Coronary artery (tissue), 2 donors: ENCODE data around the gene ATXN7.
A peak's percentile ranks its signal among the peaks of the same experiment; 100 is the strongest.

ENCODE experiments used
- DNase-seq: peaks from one replicate; pipeline ENCODE4 v3.0.0-alpha.2; 2017; ENCODE audit warnings: low spot score
- H3K27ac ChIP-seq, 2 donors: fragments of 200-600 bp; sonication (generic); one replicate each; pipeline ENCODE4 v1.5.1; 2016 to 2019
- H3K4me3 ChIP-seq: fragments of 200-600 bp; sonication (generic); 2 replicates; pipeline ENCODE4 v1.5.1; 2016; ENCODE audit warnings: mild to moderate bottlenecking, moderate library complexity
- CTCF ChIP-seq: fragments of 200-600 bp; sonication (generic); IDR thresholded peaks from one replicate; pipeline ENCODE4 v1.5.1; 2019; ENCODE audit warnings: antibody characterized with exemption

ATXN7 gene, protein sequence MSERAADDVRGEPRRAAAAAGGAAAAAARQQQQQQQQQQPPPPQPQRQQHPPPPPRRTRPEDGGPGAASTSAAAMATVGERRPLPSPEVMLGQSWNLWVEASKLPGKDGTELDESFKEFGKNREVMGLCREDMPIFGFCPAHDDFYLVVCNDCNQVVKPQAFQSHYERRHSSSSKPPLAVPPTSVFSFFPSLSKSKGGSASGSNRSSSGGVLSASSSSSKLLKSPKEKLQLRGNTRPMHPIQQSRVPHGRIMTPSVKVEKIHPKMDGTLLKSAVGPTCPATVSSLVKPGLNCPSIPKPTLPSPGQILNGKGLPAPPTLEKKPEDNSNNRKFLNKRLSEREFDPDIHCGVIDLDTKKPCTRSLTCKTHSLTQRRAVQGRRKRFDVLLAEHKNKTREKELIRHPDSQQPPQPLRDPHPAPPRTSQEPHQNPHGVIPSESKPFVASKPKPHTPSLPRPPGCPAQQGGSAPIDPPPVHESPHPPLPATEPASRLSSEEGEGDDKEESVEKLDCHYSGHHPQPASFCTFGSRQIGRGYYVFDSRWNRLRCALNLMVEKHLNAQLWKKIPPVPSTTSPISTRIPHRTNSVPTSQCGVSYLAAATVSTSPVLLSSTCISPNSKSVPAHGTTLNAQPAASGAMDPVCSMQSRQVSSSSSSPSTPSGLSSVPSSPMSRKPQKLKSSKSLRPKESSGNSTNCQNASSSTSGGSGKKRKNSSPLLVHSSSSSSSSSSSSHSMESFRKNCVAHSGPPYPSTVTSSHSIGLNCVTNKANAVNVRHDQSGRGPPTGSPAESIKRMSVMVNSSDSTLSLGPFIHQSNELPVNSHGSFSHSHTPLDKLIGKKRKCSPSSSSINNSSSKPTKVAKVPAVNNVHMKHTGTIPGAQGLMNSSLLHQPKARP

DNA sequence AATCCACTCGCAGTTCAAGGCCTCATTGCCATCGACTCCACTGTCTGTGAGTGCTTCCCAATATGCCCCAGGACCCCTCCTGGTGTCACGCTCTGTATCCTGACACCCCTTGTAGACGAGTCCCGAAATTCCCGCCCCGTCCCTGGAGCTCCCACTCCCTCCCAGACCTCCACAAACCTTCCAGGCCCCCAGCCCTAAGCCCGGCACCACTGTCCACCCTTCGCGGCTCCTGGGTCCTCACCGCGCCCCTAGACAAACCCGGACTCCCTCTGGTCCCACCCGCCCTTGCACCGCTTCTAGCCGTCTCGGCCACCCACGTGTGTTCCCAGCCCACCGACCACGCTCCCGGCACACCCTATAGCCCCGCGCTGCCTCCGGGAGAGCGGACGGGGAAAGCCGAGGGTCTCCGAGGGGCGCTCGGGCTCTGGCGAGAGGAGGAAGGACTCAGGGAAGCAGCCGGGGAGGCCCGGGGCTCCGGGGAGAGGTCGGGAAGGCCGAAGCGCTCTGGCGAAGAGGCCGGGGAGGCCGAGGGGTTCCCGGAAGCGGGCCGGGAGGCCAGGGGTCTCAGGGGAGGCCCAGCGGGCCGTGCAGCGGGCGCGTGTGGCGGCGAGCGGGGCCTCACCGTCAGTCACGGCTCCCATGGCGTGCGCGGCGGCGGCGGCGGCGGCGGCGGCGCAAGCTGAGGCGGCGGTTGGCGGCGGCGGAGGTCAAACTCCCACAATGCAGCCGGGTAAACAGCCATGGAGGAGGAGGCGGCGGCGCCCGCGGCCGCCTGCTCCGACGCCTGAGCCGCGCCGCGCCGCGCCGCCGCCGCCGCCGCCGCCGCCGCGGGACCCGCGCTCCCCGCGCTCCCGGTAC is at the start of gene ATXN7, which contains the start of gene THOC7:
Gene ATXN7 (plus strand): TSS at position 718 of the 858 bp plus-strand sequence. CDS start 48,732 bp downstream, outside the sequence.
Gene THOC7 (minus strand): TSS at position 656 of the 858 bp plus-strand sequence. CDS start 15 bp downstream, at position 641.
- peak; percentile 86 for DNase-seq
- Histone ChIP-seq H3K27ac (peak within 1 kb of the TSS; percentile 82 to 87), H3K4me3 (peak within 1 kb of the TSS; percentile 88)
- TF ChIP-seq CTCF = no peak

- no peak for TF ChIP-seq CTCF
- DNase-seq = no peak
- no peak overlapping the region for H3K27ac ChIP-seq
Observed at GRCh38 chr3:63814237-63814636, 49.4 kb upstream of the ATXN7 start.

GRCh38 chr3:63817225-63817624 is 46.4 kb upstream of the ATXN7 start:
- no peak overlapping the region for H3K4me3 ChIP-seq
- no peak for DNase-seq
- H3K27ac ChIP-seq = no peak overlapping the region
- no peak for TF ChIP-seq CTCF

More at GRCh38 chr3:63814237-63814636, 49.4 kb upstream of the ATXN7 start:
- H3K4me3 ChIP-seq = no peak overlapping the region

- DNase-seq = no peak
- Histone ChIP-seq H3K4me3 (no peak overlapping the region), H3K27ac (no peak overlapping the region)
- TF ChIP-seq CTCF = peak; percentile 64
Observed at GRCh38 chr3:63818282-63819150, 45.2 kb upstream of the ATXN7 start.

DNA sequence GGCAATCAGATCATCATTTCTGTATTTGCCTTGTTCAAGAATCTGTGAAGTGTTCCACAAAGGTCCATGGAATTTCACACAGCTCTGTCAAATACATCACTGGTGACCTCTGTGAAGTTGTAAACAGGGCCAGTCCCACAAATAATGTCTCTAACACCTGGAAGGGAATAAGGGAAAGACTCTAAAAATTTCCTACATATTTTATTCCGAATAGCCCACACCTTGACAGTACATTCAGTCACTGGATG is 44.6 kb upstream of the ATXN7 start, which contains the start of gene C3orf49:
Gene C3orf49 (plus strand): TSS at position 149 of the 248 bp plus-strand sequence. CDS start 173 bp downstream, outside the sequence.
- H3K27ac ChIP-seq = no peak within 1 kb of the TSS
- no peak for TF ChIP-seq CTCF
- H3K4me3 ChIP-seq = no peak within 1 kb of the TSS
- DNase-seq = no peak

DNA sequence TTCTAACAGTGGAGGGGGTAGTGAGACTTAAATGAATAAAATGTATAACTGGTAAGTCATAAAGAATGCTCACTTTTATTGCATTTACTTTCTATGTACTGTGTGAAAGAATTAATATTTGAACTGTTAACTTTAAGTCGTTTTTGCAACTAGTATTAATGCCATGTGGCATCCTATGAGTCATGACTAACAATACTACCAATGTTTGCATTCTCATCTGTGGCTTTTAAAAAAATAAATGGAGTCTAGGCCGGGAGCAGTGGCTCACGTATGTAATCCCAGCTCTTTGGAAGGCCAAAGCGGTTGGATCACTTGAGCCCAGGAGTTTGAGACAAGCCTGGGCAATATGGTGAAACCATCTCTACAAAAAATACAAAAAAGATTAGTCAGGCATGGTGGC is 39.4 kb upstream of the ATXN7 start:
- no peak overlapping the region for H3K27ac ChIP-seq
- no peak for DNase-seq
- TF ChIP-seq CTCF = no peak
- no peak overlapping the region for H3K4me3 ChIP-seq
